GM18858 (cell line): ENCODE results near the gene PTPRR.

Experiments used
- ATAC-seq: cut with Tn5 transposase; IDR thresholded peaks from one replicate; pipeline ENCODE4 v1.9.1; 2021; ENCODE audit not compliant: unreplicated experiment

Gene PTPRR

GRCh38 chr12:70709022-70709421 is 211.5 kb downstream of the PTPRR start:
- no peak for ATAC-seq

- no peak for ATAC-seq
Observed at GRCh38 chr12:70706611-70707010, 213.9 kb downstream of the PTPRR start.

GRCh38 chr12:70698345-70698744 is 222.2 kb downstream of the PTPRR start:
- ATAC-seq = no peak

- no peak for ATAC-seq
Observed at GRCh38 chr12:70695361-70696023, 225.0 kb downstream of the PTPRR start.

GRCh38 chr12:70692681-70693288 is 227.8 kb downstream of the PTPRR start:
- ATAC-seq = no peak

GRCh38 chr12:70691018-70691672 is 229.4 kb downstream of the PTPRR start:
- ATAC-seq = no peak

- no peak for ATAC-seq
Observed at GRCh38 chr12:70686907-70687306, 233.6 kb downstream of the PTPRR start.

- no peak for ATAC-seq
Observed at GRCh38 chr12:70686299-70686698, 234.2 kb downstream of the PTPRR start.

- no peak for ATAC-seq
Observed at GRCh38 chr12:70683976-70684375, 236.6 kb downstream of the PTPRR start.

- ATAC-seq = no peak
Observed at GRCh38 chr12:70671698-70672097, 248.8 kb downstream of the PTPRR start.

- ATAC-seq = no peak
Observed at GRCh38 chr12:70670948-70671347, 249.6 kb downstream of the PTPRR start.

GRCh38 chr12:70667253-70667652 is 253.3 kb downstream of the PTPRR start:
- no peak for ATAC-seq

- no peak for ATAC-seq
Observed at GRCh38 chr12:70666364-70666763, 254.2 kb downstream of the PTPRR start.

GRCh38 chr12:70664465-70664881 is 256.1 kb downstream of the PTPRR start:
- no peak for ATAC-seq

- ATAC-seq = no peak
Observed at GRCh38 chr12:70663838-70664237, 256.7 kb downstream of the PTPRR start.

- no peak for ATAC-seq
Observed at GRCh38 chr12:70661466-70662161, 258.9 kb downstream of the PTPRR start.

- ATAC-seq = no peak
Observed at GRCh38 chr12:70660620-70661219, 259.8 kb downstream of the PTPRR start.

GRCh38 chr12:70660002-70660604 is 260.4 kb downstream of the PTPRR start:
- ATAC-seq = no peak

GRCh38 chr12:70659077-70659606 is 261.4 kb downstream of the PTPRR start:
- ATAC-seq = no peak

GRCh38 chr12:70657616-70658286 is 262.8 kb downstream of the PTPRR start:
- no peak for ATAC-seq
